ENCODE measurements around the gene PTPRR.

Gene PTPRR

GRCh38 chr12:70660620-70661219 is 259.8 kb downstream of the PTPRR start:
- H3K4me1 Mint-ChIP-seq (ENCODE audit: low read depth), result peaks cover 4% of the 10 kb centered on the region
- H3K27me3 Mint-ChIP-seq, result no peaks in the 10 kb centered on the region
- no peaks in the 10 kb centered on the region for H3K36me3 Mint-ChIP-seq (ENCODE audit: low read depth)
- no peak overlapping the region for H3K4me3 Mint-ChIP-seq
- H3K9me3 Mint-ChIP-seq, result no peaks in the 10 kb centered on the region
- H3K27ac Mint-ChIP-seq, result no peak overlapping the region

DNA sequence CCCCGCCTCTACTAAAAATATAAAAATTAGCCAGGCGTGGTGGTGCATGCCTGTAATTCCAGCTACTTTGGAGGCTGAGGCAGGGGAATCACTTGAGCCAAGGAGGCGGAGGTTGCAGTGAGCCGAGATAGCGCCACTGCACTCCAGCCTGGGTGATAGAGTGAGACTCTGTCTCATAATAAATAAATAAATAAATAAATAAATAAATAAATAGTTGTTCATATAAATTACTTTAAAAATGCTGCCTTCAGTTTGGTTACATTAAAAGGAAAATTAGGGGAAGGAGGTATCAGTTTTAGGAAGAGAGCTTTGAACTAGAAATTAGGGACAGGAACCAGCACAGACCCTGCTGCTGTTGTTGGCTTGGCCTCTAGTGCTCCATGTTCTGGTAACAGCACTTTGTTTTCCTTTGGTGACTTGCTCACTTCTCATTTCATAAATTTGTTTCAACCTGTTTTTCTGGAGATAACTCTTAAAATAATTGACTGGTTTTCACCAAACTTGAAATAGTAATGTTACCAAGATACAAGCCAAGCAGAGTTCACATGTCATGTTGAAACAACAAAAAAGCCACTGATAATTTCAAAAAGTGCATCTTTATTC is 260.4 kb downstream of the PTPRR start:
- H3K9me3 Mint-ChIP-seq, result no peaks in the 10 kb centered on the region
- no peaks in the 10 kb centered on the region for H3K36me3 Mint-ChIP-seq (ENCODE audit: low read depth)
- peaks cover 4% of the 10 kb centered on the region for H3K4me1 Mint-ChIP-seq (ENCODE audit: low read depth)
- H3K27ac Mint-ChIP-seq, result no peak overlapping the region
- H3K4me3 Mint-ChIP-seq, result no peak overlapping the region
- no peaks in the 10 kb centered on the region for H3K27me3 Mint-ChIP-seq

- no peaks in the 10 kb centered on the region for H3K36me3 Mint-ChIP-seq (ENCODE audit: low read depth)
- no peak overlapping the region for H3K4me3 Mint-ChIP-seq
- no peak overlapping the region for H3K27ac Mint-ChIP-seq
- no peaks in the 10 kb centered on the region for H3K27me3 Mint-ChIP-seq
- H3K4me1 Mint-ChIP-seq (ENCODE audit: low read depth), result peaks cover 4% of the 10 kb centered on the region
- no peaks in the 10 kb centered on the region for H3K9me3 Mint-ChIP-seq
Observed at GRCh38 chr12:70659077-70659606, 261.4 kb downstream of the PTPRR start.

- H3K4me3 Mint-ChIP-seq, result no peak overlapping the region
- no peak overlapping the region for H3K27ac Mint-ChIP-seq
- H3K4me1 Mint-ChIP-seq (ENCODE audit: low read depth), result peaks cover 4% of the 10 kb centered on the region
Observed at GRCh38 chr12:70657616-70658286, 262.8 kb downstream of the PTPRR start.

DNA sequence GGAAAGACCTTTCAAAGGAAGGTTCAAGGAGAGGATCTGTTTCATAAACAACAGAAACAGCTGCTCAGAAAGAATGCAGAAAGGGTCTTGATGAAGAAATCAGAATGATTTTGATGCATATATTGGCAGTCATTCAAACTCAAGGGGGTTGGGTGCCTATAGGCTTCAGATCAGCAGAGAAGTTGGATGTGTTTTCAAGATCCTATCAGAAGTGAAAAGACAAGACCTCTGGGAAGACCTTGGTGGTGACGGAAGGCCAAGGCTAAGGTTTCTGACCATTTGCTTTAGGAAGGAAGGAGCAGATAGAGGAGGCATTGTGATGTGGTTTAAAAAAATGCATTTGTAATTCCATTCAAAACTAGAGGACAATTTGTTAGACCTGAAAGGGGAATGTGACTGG is 268.1 kb downstream of the PTPRR start:
- H3K4me1 Mint-ChIP-seq (ENCODE audit: low read depth), result no peaks in the 10 kb centered on the region
- no peaks in the 10 kb centered on the region for H3K9me3 Mint-ChIP-seq
- no peak overlapping the region for H3K4me3 Mint-ChIP-seq
- no peak overlapping the region for H3K27ac Mint-ChIP-seq
- no peaks in the 10 kb centered on the region for H3K36me3 Mint-ChIP-seq (ENCODE audit: low read depth)
- H3K27me3 Mint-ChIP-seq, result peaks cover 3% of the 10 kb centered on the region

More at GRCh38 chr12:70657616-70658286, 262.8 kb downstream of the PTPRR start:
- Mint-ChIP-seq H3K27me3 (no peaks in the 10 kb centered on the region), H3K36me3 (ENCODE audit: low read depth) (no peaks in the 10 kb centered on the region), H3K9me3 (no peaks in the 10 kb centered on the region)

- Mint-ChIP-seq H3K4me1 (ENCODE audit: low read depth) (peaks cover 5% of the 10 kb centered on the region), H3K4me3 (no peak overlapping the region), H3K27me3 (peaks cover 7% of the 10 kb centered on the region), H3K36me3 (ENCODE audit: low read depth) (no peaks in the 10 kb centered on the region), H3K9me3 (no peaks in the 10 kb centered on the region), H3K27ac (no peak overlapping the region)
Observed at GRCh38 chr12:70648831-70649230, 271.7 kb downstream of the PTPRR start.

DNA sequence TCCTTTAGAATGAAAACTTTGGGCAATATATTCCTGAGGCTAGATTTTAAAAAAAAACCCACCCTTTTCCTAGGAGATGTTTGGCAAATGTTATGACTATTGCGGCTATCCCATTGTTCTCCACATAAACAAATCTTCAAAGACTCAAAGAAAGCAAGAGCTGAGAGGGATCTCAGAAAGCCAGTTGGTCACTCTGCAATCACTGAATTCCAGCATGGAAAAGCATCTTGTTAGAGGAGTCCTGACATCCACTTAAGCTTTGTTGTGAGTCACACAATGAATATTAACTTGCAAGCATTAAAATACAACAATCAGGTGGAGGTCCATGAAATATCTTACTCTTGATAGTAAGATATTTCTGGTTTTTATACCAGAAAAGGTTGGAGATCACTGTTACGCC is 272.3 kb downstream of the PTPRR start:
- H3K9me3 Mint-ChIP-seq, result no peaks in the 10 kb centered on the region
- H3K4me3 Mint-ChIP-seq, result no peak overlapping the region

GRCh38 chr12:70646850-70647249 is 273.7 kb downstream of the PTPRR start:
- Mint-ChIP-seq H3K4me1 (ENCODE audit: low read depth) (peaks cover 5% of the 10 kb centered on the region), H3K27me3 (peaks cover 4% of the 10 kb centered on the region), H3K27ac (no peak overlapping the region), H3K4me3 (no peak overlapping the region), H3K9me3 (no peaks in the 10 kb centered on the region), H3K36me3 (ENCODE audit: low read depth) (no peaks in the 10 kb centered on the region)

More for the DNA sequence above, 272.3 kb downstream of the PTPRR start:
- Mint-ChIP-seq H3K4me1 (ENCODE audit: low read depth) (peaks cover 5% of the 10 kb centered on the region), H3K27ac (no peak overlapping the region), H3K27me3 (peaks cover 7% of the 10 kb centered on the region), H3K36me3 (ENCODE audit: low read depth) (no peaks in the 10 kb centered on the region)

- Mint-ChIP-seq H3K27me3 (peaks cover 4% of the 10 kb centered on the region), H3K4me1 (ENCODE audit: low read depth) (peaks cover 5% of the 10 kb centered on the region), H3K36me3 (ENCODE audit: low read depth) (no peaks in the 10 kb centered on the region), H3K4me3 (no peak overlapping the region), H3K27ac (peak overlapping the region; percentile 38), H3K9me3 (no peaks in the 10 kb centered on the region)
Observed at GRCh38 chr12:70645494-70646317, 274.8 kb downstream of the PTPRR start.

DNA sequence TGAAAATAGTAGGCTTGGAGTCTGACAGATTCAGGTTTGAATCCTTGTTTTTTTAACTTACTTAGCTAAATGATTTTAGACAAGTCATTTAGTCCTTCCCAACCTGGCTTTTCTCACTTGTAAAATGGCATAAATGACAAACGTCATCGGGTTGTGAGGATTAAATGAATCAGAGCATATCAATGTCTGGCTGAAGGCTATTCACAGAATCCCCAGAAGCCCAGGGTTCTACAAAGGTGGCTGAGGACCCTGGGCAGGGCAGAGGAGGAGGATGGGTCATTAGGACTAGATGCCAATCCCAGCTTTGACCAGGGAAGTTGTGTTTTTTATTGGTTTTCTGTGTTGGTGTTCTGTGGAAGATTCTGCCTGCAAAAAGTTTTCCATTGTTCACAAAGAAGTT is 275.7 kb downstream of the PTPRR start:
- peaks cover 5% of the 10 kb centered on the region for H3K4me1 Mint-ChIP-seq (ENCODE audit: low read depth)
- peaks cover 4% of the 10 kb centered on the region for H3K27me3 Mint-ChIP-seq
- no peak overlapping the region for H3K27ac Mint-ChIP-seq
- no peaks in the 10 kb centered on the region for H3K9me3 Mint-ChIP-seq
- H3K36me3 Mint-ChIP-seq (ENCODE audit: low read depth), result no peaks in the 10 kb centered on the region
- no peak overlapping the region for H3K4me3 Mint-ChIP-seq

GRCh38 chr12:70643939-70644338 is 276.6 kb downstream of the PTPRR start:
- H3K4me3 Mint-ChIP-seq, result no peak overlapping the region
- no peaks in the 10 kb centered on the region for H3K36me3 Mint-ChIP-seq (ENCODE audit: low read depth)
- peaks cover 9% of the 10 kb centered on the region for H3K27me3 Mint-ChIP-seq
- no peaks in the 10 kb centered on the region for H3K9me3 Mint-ChIP-seq
- H3K27ac Mint-ChIP-seq, result no peak overlapping the region
- H3K4me1 Mint-ChIP-seq (ENCODE audit: low read depth), result peaks cover 5% of the 10 kb centered on the region

GRCh38 chr12:70641691-70642090 is 278.8 kb downstream of the PTPRR start:
- Mint-ChIP-seq H3K27ac (no peak overlapping the region), H3K4me1 (ENCODE audit: low read depth) (peaks cover 5% of the 10 kb centered on the region), H3K4me3 (no peak overlapping the region), H3K27me3 (peaks cover 17% of the 10 kb centered on the region), H3K9me3 (no peaks in the 10 kb centered on the region), H3K36me3 (ENCODE audit: low read depth) (no peaks in the 10 kb centered on the region)

DNA sequence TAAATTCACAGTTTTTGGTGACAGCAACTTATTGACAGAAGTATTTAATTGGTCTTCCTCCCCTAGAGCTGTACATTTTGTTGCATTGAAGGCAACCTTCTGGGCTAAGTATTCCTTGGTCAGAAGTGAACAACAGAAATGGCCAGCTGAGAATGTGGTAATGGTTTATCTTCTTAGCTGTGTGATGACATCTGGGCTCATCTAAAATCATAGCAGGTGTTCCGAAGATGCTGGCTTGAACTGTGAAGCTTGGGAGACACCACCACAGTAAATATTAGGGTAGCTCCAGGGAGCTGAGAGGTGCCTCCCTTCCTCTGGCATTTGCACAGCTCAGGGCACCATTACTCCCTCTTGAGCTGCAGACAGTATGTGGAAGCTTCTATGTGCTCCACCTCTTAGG is 279.6 kb downstream of the PTPRR start:
- Mint-ChIP-seq H3K4me1 (ENCODE audit: low read depth) (peaks cover 5% of the 10 kb centered on the region), H3K4me3 (no peak overlapping the region), H3K27ac (no peak overlapping the region), H3K27me3 (peaks cover 17% of the 10 kb centered on the region), H3K36me3 (ENCODE audit: low read depth) (no peaks in the 10 kb centered on the region), H3K9me3 (no peaks in the 10 kb centered on the region)

DNA sequence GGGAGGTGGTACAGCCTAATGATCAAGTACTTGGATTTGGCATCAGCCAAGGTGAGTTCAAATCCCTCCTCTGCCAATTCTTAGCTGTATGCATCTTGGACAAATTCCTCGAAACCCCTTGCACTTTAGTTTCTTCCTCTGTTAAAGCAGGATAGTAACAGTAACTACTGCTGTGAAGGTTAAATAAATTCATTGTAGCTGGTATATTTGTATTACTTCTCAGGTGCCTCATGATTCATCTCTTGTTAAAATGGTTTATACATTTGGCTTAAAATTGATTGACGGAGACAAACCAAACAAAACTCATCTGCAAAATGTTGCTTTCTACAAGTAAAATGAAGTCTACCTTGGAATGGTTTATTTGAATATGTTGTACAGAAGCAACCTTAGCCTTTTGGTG is 281.0 kb downstream of the PTPRR start:
- Mint-ChIP-seq H3K27me3 (peaks cover 23% of the 10 kb centered on the region), H3K4me1 (ENCODE audit: low read depth) (no peaks in the 10 kb centered on the region), H3K36me3 (ENCODE audit: low read depth) (no peaks in the 10 kb centered on the region), H3K9me3 (no peaks in the 10 kb centered on the region), H3K27ac (no peak overlapping the region), H3K4me3 (no peak overlapping the region)
